Tibial nerve (tissue), 4 donors: ENCODE measurements around the gene RHOBTB1.

ENCODE experiments used
- CTCF ChIP-seq, 5 experiments: fragments of 200-600 bp in 3 of 5; fragments of 450-650 bp in 2 of 5; sonication (generic) in 3 of 5; IDR thresholded peaks; one replicate each; pipeline ENCODE4 v1.5.1; 2016 to 2019; ENCODE audit warnings: antibody characterized with exemption in 5 of 5, mild to moderate bottlenecking in 3 of 5, moderate library complexity in 2 of 5
- EP300 ChIP-seq, 2 donors: sonication (generic); formaldehyde crosslinking; IDR thresholded peaks; one replicate each; pipeline ENCODE4 v1.6.1; 2017; ENCODE audit warnings: antibody characterized with exemption in 2 of 2, mild to moderate bottlenecking in 1 of 2
- POLR2A ChIP-seq, 2 donors: fragments of 450-650 bp; IDR thresholded peaks; one replicate each; pipeline ENCODE4 v1.6.1; 2017; ENCODE audit warnings: antibody characterized with exemption in 2 of 2, mild to moderate bottlenecking in 2 of 2, moderate library complexity in 2 of 2

- no peak for TF ChIP-seq EP300 (IDR thresholded peaks at IDR 0.05)
- peak in 1 of 5 experiments; percentile 6 for TF ChIP-seq CTCF (IDR thresholded peaks at IDR 0.05)
- TF ChIP-seq POLR2A (IDR thresholded peaks at IDR 0.05) = no peak
Measured at GRCh38 chr10:60883187-60883586, 60.8 kb downstream of the RHOBTB1 start.
